GM18499 (cell line): ENCODE data around the gene PTPRT.

Experiments used
- ATAC-seq: cut with Tn5 transposase; IDR thresholded peaks from one replicate; pipeline ENCODE4 v1.9.1; 2021; ENCODE audit warnings: moderate number of reproducible peaks; ENCODE audit not compliant: insufficient read depth, unreplicated experiment

PTPRT gene

GRCh38 chr20:42063141-42063540 is 1126.6 kb downstream of the PTPRT start:
- no peak for ATAC-seq

GRCh38 chr20:42053350-42053749 is 1136.4 kb downstream of the PTPRT start:
- no peak for ATAC-seq

- no peak for ATAC-seq
Measured at GRCh38 chr20:42051921-42052320, 1137.8 kb downstream of the PTPRT start.

GRCh38 chr20:42046371-42047085 is 1143.2 kb downstream of the PTPRT start:
- ATAC-seq: no peak

- no peak for ATAC-seq
Measured at GRCh38 chr20:42043921-42044320, 1145.8 kb downstream of the PTPRT start.

- no peak for ATAC-seq
Measured at GRCh38 chr20:42041000-42041565, 1148.6 kb downstream of the PTPRT start.

GRCh38 chr20:42027746-42028268 is 1161.9 kb downstream of the PTPRT start:
- ATAC-seq: no peak

GRCh38 chr20:42026599-42026998 is 1163.1 kb downstream of the PTPRT start:
- no peak for ATAC-seq

- no peak for ATAC-seq
Measured at GRCh38 chr20:42024653-42025052, 1165.1 kb downstream of the PTPRT start.
